ENCODE data around the gene ERCC6.

DNA sequence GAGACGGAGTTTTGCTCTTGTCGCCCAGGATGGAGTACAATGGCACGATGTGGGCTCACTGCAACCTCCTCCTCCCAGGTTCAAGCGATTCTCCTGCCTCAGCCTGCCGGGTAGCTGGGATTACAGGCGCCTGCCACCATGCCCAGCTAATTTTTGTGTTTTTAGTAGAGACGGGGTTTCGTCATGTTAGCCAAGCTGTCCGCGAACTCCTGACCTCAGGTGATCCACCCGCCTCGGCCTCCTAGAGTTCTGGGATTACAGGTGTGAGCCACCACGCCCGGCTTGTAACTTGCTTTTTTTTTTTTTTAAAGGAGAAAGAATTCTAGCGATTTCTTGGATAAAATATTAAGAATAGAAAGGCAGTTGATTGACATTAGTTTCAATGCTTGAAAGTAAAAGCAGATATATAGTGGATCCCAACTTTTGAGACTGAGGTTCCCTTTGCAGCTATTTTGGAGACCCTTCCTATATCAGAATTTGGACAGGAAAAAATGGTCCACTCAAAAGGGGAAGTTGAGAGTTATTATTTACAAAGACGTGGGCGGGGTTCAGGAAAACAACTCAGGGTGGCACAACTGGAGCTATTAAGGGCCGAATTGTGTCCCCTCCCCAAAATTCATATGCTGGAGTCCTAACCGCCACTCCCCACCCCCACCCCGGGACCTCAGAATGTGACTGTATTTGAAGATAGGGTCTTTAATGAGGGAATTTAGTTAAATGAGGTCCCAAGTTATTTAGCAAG is 1.3 kb upstream of the ERCC6 start:
- TF ChIP-seq SUZ12 (IDR thresholded peaks at IDR 0.05; ENCODE audit: extremely low read depth, insufficient read depth, insufficient read length) (no peak), YY1 (IDR thresholded peaks at IDR 0.05; ENCODE audit: insufficient read depth, insufficient read length) (no peak), ZNF274 (IDR thresholded peaks at IDR 0.05; ENCODE audit: low read depth, low read length) (no peak)
